Activated CD4-positive, alpha-beta T cell treated with anti-CD3 and anti-CD28 coated beads, Interleukin-2, amount 50 U/mL, for 48 hours (primary cell): ENCODE measurements around the gene STXBP5.
"Not testable (repeated sequence)": the region's sequence is repeated elsewhere in the genome, so short reads cannot be mapped to it uniquely, and the experiment has no call there.

Experiments
- DNase-seq, 2 experiments: peaks; one replicate each; pipeline ENCODE4 v3.0.0-alpha.2; 2020

The STXBP5 gene

GRCh38 chr6:147251072-147251471 lies 46.9 kb downstream of the STXBP5 start:
- DNase-seq: no peak

DNA sequence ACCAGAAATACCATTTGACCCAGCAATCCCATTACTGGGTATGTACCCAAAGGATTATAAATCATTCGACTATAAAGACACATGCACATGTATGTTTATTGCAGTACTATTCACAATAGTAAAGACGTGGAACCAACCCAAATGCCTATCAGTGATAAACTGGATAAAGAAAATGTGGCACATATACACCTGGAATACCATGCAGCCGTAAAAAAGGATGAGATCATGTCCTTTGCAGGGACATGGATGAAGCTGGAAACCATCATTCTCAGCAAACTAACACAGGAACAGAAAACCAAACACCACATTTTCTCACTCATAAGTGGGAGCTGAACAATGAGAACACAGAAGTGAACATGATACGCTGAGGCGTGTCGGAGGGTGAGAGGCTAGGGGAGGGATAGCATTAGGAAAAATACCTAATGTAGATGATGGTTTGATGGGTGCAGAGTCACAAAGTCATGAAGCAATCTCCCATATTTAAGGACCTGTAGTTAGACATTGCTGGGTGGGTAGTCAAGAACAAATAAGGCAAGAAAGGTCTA lies 50.8 kb downstream of the STXBP5 start:
- not testable (repeated sequence) for DNase-seq

DNA sequence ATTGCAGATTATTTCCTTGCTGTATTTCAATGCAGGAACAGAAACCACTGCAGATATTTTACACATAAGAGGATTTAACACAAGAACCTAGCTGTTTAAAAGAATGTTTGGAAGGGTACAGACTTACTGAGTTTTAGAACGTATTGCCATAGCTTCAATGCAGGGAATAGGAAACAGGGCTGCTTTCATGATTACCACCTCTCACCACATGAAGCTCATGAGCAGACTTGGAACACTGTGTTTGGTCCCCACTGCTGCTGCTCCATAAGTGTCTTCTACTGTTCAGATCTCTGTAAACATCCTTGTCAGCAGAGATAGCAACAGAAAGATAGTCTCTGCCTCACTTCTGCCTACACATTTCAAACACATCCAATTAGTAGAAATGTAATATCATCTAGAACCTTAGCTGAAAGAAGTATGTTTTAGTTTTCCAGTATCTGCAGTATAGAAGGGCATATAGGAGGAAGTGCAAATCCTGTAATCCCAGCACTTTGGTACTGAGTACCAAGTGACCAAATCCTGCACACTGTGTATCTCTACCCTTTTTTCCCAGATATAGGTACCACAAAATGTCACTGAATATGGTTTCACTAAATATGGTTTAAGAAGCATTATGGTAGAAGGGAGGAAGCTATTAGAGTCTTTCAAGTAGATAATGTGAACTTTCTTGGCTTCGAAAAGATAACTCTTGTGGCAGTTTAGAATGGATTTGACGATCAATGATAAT lies 51.9 kb downstream of the STXBP5 start:
- DNase-seq: no peak

- no peak for DNase-seq
Measured at GRCh38 chr6:147257760-147258159, 53.5 kb downstream of the STXBP5 start.

DNA sequence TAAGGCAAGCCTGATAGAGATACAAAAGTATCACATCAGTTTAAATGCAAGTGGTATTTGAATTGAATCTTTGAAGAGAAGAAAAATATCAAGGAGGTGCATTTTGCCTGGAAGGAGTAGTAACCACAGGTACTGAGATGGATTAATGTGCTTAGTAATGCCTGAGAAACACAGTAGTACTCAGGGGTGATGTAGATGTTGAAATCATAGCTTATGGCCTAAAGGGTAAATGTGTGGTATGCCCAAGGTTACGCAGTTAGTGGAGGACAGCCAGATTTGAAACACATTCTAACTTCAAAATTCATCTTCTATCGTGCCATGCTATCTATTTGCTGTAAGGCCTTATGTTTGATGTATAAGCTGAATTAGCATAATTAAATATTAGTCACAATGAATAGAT lies 55.9 kb downstream of the STXBP5 start:
- no peak for DNase-seq

DNA sequence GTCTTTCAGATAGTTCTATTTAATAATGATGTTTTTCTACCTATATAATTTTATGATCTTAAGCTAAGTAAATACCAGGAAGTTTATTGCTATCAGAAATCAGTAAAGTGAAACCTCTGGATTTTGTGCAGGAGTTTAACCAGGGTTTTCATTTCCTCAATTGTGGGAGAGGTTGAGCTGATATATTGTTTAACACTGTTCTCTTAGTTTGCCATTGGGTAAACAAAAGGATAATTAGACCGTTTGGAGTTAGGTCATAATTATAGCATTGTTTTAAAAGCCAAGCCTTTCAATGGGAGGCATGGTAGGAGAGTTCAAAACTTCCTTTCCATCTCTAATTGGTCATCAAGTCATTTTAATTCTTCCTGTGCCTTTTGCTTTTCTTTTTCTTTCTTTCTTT lies 58.7 kb downstream of the STXBP5 start:
- no peak for DNase-seq

GRCh38 chr6:147266821-147267220 lies 62.6 kb downstream of the STXBP5 start:
- no peak for DNase-seq

- no peak for DNase-seq
Measured at GRCh38 chr6:147267658-147268057, 63.4 kb downstream of the STXBP5 start.

- DNase-seq: no peak
Measured at GRCh38 chr6:147268254-147268653, 64.0 kb downstream of the STXBP5 start.

GRCh38 chr6:147274012-147274411 lies 69.8 kb downstream of the STXBP5 start:
- no peak for DNase-seq

GRCh38 chr6:147274776-147275175 lies 70.6 kb downstream of the STXBP5 start:
- no peak for DNase-seq

DNA sequence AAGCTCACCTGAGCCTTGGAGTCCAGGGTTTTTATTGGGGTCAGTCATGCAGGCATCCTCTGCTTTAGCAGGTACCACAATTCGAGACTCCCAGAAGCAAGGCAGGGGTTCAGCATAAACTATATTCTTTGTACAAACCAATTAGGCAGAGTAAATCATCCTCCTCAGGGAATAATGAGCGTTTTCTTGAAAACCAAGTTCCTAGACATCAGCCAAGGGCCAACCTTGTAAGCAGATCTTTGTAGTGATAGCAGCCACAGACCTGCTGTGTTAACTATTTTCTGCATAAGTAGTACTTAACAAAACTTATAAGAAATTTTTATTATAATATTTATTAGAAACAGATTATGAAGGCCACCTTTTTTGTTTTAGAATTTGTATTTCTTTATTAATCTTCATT lies 74.7 kb downstream of the STXBP5 start:
- DNase-seq: no peak

- no peak for DNase-seq
Measured at GRCh38 chr6:147279427-147279826, 75.2 kb downstream of the STXBP5 start.

GRCh38 chr6:147281895-147282565 lies 77.8 kb downstream of the STXBP5 start:
- no peak for DNase-seq

DNA sequence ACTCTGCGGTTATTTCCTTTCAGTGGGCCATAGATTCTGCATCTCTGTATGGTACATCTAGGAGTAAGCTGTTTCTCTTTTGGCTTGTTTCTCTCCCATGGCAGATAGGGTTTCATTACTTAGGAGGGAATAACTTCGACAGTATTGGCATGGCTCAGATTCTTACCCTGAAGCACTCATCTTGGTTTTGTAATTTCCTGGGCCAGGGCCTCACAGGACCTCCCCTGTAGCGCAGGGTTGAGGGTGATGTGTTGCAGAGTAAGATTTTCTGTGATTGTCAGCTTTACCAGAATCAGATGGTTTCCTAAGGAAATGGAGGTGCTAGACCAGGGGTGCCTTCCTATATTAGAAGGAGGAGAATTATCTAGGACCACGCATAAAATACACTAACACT lies 78.3 kb downstream of the STXBP5 start:
- DNase-seq: no peak

DNA sequence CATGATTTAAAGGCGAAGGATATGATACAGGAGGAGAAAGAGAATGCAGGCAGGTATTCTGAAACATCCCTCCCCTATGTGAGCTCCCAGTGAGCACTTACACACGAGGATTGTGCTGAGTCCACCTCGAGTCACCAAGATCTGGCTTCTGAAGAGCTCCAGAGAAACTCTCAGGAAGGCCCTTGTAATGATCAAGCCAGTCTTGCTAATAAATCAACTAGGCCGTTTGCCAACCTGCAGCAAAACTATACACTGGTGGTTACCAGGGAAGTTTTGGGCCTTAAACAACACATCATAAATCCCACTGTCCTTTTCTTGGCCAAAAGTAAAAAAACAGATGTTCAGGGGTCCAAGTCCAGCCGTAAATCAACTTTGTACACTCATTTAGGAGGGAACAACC lies 79.2 kb downstream of the STXBP5 start:
- DNase-seq: no peak

DNA sequence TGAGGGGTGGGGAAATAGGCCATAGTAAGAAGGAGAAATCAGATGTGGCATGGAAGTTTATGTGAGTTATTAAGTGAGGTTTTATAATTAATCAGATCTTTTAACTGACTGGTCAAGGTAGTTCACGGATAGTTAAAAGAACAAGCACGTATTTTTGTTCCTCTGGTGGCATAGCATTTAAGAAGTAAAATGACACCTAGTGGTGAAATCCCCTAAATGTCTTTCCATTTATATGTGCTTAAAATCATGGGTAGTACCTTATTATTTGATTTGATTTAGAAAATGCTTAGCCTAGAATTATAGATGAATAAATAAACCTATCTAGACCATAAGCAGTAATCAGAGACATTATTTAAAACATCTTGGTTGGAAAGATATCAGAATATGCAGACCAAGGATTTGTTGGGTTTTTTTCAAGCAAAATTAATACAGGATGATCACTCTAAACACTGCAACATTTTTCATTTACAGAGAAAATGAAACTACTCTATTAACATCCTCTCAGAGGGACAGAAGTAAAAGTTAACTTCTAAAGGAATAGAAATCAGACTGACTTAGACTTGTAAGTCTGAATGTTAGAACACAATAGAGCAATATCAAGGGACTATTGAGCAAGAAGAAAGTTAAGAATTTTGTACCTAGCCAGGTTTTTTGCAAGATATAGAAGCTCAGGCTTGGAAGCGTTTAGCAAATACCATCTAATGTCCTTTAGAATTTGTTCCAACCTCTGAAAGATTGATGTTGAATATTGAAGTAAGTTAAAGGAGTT lies 81.1 kb downstream of the STXBP5 start:
- DNase-seq: no peak

- DNase-seq: no peak
Measured at GRCh38 chr6:147287869-147288271, 83.7 kb downstream of the STXBP5 start.

DNA sequence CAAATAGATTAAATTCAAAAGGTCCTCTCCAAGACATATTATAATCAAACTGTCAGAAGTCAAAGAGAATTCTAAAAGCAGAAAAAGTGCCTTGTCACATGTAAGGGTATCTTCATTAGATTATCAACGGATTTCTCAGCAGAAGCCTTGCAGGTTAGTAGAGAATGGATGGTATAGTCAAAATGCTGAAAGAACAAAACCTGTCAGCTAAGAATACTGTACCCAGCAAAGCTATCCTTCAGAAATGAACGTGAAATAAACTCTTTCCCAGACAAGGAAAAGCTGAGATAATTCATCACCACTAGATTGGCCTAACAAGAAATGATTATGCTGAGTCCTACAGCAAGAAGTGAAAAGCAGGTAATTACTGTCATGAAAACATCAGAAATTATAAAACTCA lies 92.9 kb downstream of the STXBP5 start:
- no peak for DNase-seq

DNA sequence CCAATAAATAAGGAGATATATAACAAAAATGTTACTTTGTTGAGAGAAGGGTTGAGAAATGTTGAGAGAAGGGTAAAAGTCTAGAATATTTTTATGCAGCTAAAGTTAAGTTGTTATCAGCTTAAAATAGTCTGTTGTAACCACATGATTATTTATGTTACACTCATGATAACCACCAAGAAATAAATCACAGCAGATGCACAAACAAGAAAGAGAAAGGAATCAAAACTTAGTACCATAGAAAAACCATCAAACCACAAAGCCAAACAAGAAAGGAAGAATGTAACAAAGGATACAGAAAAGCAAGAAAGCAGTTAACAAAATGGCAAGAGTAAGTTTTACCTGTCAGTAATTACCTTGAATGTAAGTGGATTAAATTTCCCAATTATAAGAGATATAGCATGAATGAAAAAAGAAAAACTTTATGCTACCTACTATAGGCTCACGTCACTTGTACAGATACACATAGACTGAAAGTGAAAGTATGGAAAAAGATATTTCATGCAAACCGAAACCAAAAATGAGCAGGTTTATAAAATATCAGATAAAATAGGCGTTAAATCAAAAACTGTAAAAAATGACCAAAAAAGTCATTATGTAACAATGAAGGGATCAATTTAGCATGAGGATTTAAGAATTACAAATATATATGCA lies 93.6 kb downstream of the STXBP5 start:
- no peak for DNase-seq

- no peak for DNase-seq
Measured at GRCh38 chr6:147298461-147298860, 94.2 kb downstream of the STXBP5 start.

- DNase-seq: no peak
Measured at GRCh38 chr6:147299035-147299434, 94.8 kb downstream of the STXBP5 start.

DNA sequence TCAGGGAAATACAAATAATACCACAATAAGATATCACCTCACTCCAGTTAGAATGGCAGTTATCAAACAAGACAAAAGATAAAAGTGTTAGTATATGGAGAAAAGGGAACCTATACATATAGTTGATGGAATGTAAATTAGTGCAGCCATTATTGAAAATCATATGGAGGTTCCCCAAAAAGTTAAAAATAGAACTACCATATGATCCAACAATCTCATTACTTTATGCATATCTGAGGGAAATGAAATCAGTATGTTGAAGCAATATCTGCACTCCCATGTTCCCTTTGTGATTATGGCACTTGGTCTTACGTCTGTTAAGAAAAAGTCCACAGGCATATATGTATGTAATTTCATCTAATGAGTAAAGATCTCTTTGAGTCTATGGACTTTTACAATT lies 96.9 kb downstream of the STXBP5 start:
- no peak for DNase-seq
